Stimulated activated CD4-positive, alpha-beta T cell treated with anti-CD3 and anti-CD28 coated beads, Interleukin-1b, Interleukin-23, amount 100 ng/mL, for 4 hours (primary cell): ENCODE results near the gene TMEM60.
"Not testable (repeated sequence)": the region's sequence is repeated elsewhere in the genome, so short reads cannot be mapped to it uniquely, and the experiment has no call there.

ENCODE experiments used
- DNase-seq, 2 donors: peaks; one replicate each; pipeline ENCODE4 v3.0.0-alpha.2; 2020; ENCODE audit warnings: low read depth in 2 of 2

The TMEM60 gene

DNA sequence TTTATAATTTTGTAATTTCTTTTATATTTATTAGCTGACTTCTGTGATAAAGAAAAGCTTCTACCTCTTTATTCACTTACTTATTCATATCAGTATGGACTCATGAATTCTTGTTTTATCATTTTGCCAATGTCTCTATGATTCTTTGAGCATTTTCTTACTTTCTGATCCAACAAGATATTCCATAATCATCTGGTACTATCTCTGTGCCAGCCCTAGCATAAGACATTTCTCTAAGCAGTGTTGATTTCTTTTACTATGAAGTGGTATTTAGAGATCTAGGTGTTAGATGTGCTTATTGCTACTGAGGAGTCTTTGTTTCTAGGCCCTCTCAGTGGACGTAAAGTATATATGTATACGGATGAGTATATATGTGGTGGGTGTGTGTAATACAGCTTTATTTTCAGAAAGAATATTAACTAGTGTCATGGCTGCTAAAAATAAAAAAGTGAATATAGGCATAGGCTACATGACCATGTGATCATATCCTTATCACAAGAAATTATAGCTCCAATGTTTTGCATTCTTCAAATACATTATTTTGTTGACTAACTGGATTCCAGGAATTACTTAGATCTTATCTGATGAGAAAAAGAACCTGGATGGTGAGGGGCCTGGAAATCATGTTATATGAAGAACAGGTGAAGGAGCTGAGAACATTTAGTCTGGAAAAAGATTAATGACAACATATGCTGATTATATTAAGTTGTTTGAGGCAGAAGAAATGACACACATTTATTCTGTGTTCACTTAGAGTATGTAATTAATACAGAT lies 13.5 kb upstream of the TMEM60 start:
- no peak for DNase-seq

DNA sequence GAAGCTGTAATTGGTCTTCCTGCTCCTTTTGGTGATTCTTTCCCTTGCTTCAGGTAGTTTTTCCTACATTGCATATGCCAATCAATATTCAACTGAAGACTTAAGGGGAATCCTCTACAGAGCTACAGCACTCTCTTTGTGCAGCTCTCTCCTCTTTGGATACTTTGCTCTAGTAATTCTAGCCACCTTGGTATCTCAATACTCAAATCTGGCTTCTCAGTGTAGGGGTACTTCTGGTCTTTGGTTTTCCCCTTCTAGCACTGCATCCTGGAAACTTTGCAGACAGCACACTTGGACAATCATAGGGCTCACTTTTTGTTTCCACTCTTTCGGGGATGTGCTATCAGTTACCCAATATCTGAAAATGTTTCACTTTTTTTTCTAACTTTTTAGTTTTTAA lies 10.3 kb upstream of the TMEM60 start:
- no peak for DNase-seq

DNA sequence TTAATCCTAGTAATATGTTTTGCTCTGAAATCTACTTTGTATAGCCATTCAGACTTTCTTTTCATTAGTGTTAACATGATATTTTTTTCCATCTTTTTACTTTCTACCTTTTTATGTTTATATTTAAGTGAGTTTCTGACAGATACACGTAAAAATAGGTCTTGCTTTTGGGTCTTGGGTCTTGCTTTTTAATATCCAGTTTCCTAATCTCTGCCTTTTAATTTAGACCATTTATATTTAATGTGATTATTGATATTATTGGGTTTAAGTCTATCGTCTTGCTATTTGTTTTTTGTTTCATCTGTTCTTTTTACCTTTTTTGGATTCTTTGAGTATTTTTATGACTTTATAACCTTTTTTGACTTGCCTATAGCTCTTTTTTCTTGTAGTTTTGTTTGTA lies 8.2 kb upstream of the TMEM60 start:
- DNase-seq: no peak

- DNase-seq: no peak
These were observed 4.5 kb upstream of the TMEM60 start for GRCh38 chr7:77802557-77803405.

- no peak for DNase-seq
These were observed 2.5 kb upstream of the TMEM60 start for GRCh38 chr7:77800730-77801129.

- no peak for DNase-seq
These were observed 1.9 kb upstream of the TMEM60 start for GRCh38 chr7:77800158-77800557.

DNA sequence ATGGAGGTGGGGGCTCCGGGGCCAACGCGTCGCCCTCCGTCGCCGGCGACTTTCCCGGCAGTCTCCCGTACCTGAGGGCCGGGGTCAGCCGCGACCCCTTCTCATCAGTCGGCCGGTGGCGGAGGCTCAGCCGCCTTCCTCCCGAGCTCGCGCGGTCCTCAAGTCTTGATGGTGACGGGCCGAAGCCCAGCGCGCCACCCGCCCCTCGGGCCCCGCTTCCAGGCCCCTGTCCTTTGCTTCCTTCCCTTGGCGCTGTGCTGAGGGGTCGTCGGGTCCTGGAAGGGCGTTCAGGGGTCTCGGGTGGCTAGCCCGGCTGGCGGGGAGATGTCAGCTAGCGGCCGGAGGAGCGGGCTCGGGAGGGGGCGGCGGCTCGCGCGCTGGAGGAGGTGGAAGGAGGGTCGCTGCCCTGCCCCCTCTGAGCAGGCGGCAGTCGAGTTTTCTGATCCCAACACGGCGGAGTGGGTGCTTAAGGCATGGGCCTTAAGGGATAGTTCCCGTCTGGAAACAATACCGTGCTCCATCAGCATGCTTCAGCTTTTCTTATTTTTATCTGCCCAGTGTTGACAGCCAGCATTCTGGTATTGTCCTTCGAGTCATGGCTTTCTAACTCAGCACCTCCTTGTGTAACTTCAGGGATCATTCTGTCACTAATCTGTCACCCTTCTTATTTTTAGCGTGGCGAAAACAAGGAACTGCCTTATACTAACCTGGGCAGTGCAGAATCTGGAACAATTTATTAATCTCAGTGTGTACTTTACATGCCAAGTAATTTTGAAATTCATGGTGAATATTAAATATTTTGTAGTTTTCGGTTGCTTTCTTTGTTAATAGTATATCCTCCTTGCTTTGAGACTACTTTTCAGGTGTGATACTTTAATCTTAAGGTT lies 1.1 kb upstream of the TMEM60 start:
- DNase-seq: no peak

DNA sequence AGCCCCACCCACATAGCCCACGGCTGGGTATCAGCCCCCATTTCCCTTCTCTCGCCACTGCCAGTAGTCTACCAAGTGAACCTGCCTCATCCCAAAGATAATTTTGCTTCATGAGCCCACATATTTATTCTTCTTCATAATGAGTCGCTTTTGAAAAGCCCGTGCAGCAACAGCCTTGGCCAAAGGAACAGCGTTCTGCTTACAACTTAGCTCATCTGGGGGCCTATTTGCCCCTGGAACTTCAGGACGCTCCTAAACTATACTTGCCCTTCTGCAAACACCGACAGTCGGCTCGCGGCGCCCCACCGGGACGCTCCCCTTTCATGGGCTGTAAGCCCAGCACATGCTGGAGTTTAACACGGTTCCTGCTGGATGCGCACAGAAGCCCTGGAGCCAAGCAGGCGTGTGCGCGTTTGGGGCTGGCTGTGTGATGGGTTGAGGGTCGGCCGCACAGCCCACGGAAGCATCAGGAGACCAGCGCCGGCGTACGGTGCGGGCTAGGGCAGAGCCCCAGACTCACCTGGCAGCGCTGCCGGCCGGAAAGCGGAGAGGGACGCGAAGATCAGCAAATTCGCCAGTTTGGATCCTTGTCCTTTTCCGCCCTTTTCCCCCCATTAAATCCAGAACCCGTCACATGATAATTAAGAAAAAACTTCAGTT lies 370 bp downstream of the TMEM60 start:
- DNase-seq: no peak

DNA sequence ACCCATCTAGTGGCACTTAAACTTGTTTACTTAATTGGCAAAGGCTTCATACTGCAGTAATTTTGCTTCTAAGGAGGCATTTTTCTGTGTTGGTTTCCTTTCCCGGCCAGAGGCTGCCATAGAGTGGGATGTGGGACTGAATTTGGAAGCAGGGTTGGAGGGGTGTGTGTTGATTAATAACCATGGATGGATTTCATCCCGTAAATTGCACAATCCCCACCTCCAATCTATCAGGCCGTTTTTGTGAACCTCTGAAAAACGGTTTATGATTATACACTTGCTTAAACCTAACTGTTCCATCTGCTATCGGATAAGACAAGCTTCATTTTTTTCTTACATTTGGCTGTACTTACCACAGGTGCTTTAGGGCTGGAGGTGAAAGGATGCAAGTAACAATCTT lies 1.3 kb downstream of the TMEM60 start:
- DNase-seq: no peak

DNA sequence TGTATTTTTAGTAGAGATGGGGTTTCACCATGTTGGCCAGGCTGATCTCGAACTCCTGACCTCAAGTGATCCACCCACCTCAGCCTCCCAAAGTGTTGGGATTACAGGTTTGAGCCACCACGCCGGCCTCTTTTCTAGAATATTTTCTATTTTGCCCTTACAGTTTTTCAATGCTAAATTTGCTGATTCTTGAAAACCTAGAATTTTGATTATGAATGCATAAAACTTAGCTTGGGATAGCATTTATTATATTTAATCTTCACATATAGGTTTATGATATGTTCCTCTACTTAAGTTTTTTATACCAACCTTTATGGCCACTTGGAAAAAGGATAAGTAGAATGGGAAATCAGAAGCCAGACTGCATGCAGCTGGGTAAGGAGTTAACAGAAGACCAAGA lies 2.1 kb downstream of the TMEM60 start:
- DNase-seq: no peak

DNA sequence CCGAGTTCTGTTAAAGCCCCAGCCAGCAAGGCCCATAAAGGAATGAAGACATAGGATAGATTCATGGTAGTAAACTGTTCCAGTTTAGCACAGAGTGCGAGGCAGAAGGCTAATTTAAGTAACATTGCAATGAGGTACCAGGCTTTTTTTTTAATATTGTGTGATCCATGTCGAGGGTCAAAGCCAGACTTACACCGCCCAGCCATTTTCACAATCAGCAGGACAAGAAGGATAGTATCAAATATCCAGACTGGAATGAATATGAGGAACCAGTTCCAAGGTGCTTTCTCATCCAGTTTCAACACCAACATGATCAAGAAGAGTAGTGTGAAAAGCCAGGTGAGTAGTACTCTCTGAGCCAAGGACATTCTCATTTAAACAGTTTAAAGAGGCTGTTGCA lies 4.2 kb downstream of the TMEM60 start:
- DNase-seq: no peak

DNA sequence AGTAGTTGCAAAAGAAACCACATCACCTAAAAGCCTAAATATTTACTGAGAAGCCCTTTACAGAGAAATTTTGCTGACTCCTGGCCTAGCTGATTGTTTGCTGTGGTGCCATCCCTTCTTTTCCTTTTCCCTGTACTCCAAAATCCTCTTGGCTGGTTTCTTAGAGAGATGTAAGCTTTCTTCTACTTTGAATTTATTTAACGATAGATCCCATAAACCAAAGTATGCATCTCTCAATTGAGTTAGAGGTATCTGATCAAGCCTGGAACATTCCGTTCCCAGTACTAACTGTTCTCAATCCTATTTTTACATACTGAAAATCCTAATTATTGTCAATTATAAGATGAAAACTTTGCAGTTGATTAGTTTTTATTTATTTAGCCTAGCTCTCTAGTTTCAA lies 6.3 kb downstream of the TMEM60 start:
- DNase-seq: no peak

GRCh38 chr7:77791336-77791735 lies 6.9 kb downstream of the TMEM60 start:
- no peak for DNase-seq

- DNase-seq: no peak
These were observed 9.8 kb downstream of the TMEM60 start for GRCh38 chr7:77788327-77788902.

DNA sequence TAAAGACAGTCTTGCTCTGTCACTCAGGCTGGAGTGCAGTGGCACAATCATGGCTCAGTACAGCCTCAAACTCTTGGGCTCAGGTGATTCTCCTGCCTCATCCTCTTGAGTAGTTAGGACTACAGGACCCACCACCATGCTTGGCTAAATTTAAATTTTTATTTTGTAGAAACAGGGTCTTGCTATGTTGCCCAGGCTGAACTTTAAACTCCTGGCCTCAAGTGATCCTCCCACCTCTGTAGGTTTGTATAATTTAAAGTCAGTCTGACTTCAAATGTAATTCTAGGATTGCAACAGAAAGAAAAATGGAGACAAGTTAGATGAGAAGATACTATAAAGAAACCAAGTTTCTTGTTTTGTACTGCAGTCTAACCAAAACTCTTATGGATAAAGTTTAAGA lies 11.5 kb downstream of the TMEM60 start:
- DNase-seq: no peak

DNA sequence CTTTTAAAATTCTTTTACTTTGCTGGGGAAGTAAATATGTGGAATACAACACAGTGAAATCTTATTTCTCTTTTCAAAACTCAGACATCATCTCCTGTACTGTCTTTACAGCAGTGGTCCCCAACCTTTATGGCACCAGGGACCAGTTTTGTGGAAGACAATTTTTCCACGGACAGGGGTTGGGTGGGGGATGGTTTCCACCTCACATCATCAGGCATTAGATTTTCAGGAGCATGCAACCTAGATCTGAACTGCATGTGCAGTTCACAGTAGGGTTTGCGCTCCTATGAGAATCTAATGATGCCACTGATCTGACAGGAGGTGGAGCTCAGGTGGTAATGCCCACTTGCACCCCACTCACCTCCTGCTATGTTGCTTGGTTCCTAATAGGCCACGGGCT lies 12.2 kb downstream of the TMEM60 start:
- DNase-seq: no peak

DNA sequence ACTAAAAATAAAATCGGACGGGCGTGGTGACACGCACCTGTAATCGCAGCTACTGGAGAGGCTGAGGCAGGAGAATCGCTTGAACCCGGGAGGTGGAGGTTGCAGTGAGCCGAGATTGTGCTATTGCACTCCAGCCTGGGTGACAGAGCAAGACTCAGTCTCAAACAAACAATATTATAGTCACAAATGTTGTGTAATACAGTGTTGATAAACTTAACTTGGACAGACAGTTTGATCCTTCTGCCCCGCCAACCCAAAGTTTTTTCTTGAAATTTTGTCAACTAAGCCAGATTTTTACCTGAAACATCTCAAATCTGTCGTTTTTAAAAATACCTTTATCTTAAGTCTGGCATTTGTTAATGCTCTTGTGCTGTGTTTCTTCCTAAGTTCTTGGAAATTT lies 13.8 kb downstream of the TMEM60 start:
- not testable (repeated sequence) for DNase-seq

DNA sequence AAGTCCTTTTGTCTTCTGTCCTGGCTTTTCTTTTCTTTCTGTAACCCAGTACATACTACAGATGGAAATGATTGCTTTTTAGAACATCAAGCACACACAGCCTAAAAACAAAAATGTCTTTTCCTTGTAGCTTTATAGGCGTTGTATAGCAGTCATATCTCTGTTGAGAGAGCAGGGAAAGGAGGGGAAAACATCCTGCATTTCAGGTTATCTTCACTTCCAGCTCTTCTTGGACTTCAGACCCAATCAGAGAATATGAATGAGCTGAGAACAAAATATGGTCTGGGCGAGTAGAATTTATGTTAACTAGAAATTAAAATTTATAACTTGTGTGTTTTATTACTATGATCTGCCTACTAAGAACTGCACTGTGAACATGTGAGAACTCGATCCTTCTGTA lies 14.7 kb downstream of the TMEM60 start:
- no peak for DNase-seq

DNA sequence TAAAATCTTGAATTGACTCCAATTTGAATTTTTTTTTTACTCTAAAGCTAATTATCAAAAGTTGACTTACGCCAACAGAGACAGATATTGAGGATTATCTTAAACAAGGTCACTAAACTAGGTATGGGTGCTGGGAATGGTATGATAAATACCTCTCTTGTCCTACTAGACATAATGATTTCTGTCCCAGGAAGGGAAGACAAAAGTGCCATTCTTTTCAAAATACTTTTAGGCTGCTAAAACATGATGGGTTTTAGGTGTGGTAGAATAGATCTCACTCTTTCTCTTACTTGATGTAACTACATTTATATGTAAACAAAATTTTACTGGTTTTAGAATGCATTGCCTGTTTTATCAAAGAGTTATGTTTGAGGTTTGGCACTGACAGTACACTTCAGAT lies 15.1 kb downstream of the TMEM60 start:
- DNase-seq: no peak

DNA sequence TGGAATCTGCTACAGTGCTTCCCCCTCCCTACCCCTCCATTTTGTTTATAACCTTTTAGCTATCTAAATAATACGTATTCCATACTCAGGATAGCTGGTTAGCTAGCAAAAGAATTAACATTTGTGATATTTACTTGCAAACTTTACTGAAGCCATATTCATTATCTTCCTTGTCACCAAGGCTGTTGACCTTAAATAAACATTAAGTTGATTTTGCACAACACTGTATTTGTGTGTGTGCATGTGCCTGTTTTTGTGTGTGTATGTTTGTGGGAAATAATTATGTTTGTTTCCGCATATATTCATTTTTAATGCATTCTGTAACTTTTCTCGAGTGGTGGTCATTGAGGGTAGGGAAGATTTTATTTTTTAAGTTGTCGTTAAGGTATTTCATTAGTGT lies 15.9 kb downstream of the TMEM60 start:
- no peak for DNase-seq

DNA sequence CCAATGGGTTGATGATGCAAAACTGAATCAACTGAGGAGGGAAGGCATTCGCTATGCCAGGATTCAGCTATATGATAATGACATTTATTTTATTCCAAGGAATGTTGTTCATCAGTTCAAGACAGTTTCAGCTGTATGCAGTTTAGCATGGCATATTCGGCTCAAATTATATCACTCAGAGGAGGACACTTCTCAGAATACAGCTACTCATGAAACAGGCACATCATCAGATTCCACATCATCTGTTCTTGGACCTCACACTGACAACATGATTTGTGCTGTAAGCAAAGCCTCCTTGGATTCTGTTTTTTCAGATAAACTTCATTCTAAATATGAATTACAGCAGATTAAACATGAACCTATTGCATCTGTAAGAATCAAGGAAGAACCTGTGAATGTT lies 19.7 kb downstream of the TMEM60 start:
- DNase-seq: no peak
